WI38 (cell line): ENCODE results near the gene TMOD2.

Experiments
- H3K4me3 ChIP-seq: 2 replicates; pipeline ENCODE4 v1.5.1; 2011; ENCODE audit warnings: low read depth, mild to moderate bottlenecking, control low read depth, low read length
- CTCF ChIP-seq: IDR thresholded peaks from 2 replicates; pipeline ENCODE4 v1.5.1; 2012; ENCODE audit warnings: low read depth, mild to moderate bottlenecking, control low read depth, low read length

The TMOD2 gene

GRCh38 chr15:51714911-51715310, 36.5 kb upstream of the TMOD2 start:
- TF ChIP-seq CTCF, result no peak
- H3K4me3 ChIP-seq, result no peak overlapping the region

- TF ChIP-seq CTCF, result no peak
- no peak overlapping the region for H3K4me3 ChIP-seq
Observed at GRCh38 chr15:51718219-51718618, 33.2 kb upstream of the TMOD2 start.

GRCh38 chr15:51718746-51719145, 32.7 kb upstream of the TMOD2 start:
- no peak overlapping the region for H3K4me3 ChIP-seq
- TF ChIP-seq CTCF, result no peak

- TF ChIP-seq CTCF, result no peak
- no peak overlapping the region for H3K4me3 ChIP-seq
Observed at GRCh38 chr15:51720201-51720995, 31.0 kb upstream of the TMOD2 start.

GRCh38 chr15:51721199-51721960, 30.0 kb upstream of the TMOD2 start:
- H3K4me3 ChIP-seq, result no peak overlapping the region
- no peak for TF ChIP-seq CTCF

GRCh38 chr15:51724199-51724598, 27.2 kb upstream of the TMOD2 start:
- no peak overlapping the region for H3K4me3 ChIP-seq
- no peak for TF ChIP-seq CTCF

GRCh38 chr15:51724673-51725072, 26.7 kb upstream of the TMOD2 start:
- TF ChIP-seq CTCF, result no peak
- H3K4me3 ChIP-seq, result no peak overlapping the region
